Bronchial epithelial cell (primary cell): ENCODE measurements around the gene WDR70. TPM values are rescaled to one million over a fixed set of nuclear protein-coding genes. Genes with fewer than 3 reads are reported as not detected.
"Not testable (repeated sequence)": the region's sequence is repeated elsewhere in the genome, so short reads cannot be mapped to it uniquely, and the experiment has no call there.

ENCODE experiments used
- DNase-seq: peaks from one replicate; pipeline ENCODE4 v3.0.0-alpha.2; 2010; ENCODE audit warnings: low read depth
- FAIRE-seq: peaks from 2 replicates; lab custom pipeline; 2011; peaks lifted over from hg19 to GRCh38; lab: Jason Lieb, UNC
- H3K27me3 ChIP-seq: 2 replicates; pipeline ENCODE4 v1.5.1; 2011; ENCODE audit warnings: low read length; ENCODE audit not compliant: control insufficient read depth, insufficient read depth
- H3K36me3 ChIP-seq: 2 replicates; pipeline ENCODE4 v1.5.1; 2011; ENCODE audit warnings: low read length; ENCODE audit not compliant: control insufficient read depth, insufficient read depth
- H3K4me3 ChIP-seq: 2 replicates; pipeline ENCODE4 v1.5.1; 2011; ENCODE audit warnings: mild to moderate bottlenecking, low read depth, low read length, control low read depth
- CTCF ChIP-seq: IDR thresholded peaks from 2 replicates; pipeline ENCODE4 v1.5.1; 2011; ENCODE audit warnings: mild to moderate bottlenecking, moderate library complexity, low read length, control low read depth, inconsistent platforms; ENCODE audit not compliant: insufficient read depth, severe bottlenecking
- total RNA-seq: library from RNA; depleted of rRNA; stranded (reverse); fragments of >200 nt; gene quantifications from 2 replicates; pipeline ENCODE4 v1.2.1, GENCODE V29; 2014

WDR70 gene
- total RNA-seq, 1 donor from 2014 or later, result 17.9 TPM

DNA sequence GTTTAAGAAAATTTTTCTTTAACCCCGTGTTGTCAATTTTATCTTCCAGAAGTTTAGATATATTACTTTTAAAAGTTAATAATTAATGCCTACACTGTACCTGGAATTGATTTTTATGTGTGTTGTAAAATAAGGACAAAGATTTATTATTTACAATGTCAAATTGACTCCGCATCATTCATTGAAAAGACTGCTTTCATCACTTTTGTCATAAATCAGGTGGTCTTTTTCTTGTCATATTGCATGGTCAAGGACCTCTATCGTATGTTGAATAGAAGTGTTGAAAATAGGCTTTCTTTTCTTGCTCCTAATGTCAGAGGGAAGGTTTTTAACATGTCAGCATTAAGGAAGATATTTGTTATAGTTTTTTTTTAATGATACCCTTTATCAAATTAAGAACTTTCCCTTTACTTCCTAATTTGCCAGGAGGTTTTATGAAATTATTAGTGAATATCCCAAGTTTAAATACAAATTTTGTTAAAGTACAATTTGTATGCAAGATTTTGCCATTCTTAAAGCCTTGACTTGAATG is 92.6 kb downstream of the WDR70 start:
- H3K36me3 ChIP-seq, result no peaks in the 10 kb centered on the region
- no peak for TF ChIP-seq CTCF
- no peaks in the 10 kb centered on the region for H3K27me3 ChIP-seq
- no peak for DNase-seq
- no peak for FAIRE-seq
- H3K4me3 ChIP-seq, result no peak overlapping the region

DNA sequence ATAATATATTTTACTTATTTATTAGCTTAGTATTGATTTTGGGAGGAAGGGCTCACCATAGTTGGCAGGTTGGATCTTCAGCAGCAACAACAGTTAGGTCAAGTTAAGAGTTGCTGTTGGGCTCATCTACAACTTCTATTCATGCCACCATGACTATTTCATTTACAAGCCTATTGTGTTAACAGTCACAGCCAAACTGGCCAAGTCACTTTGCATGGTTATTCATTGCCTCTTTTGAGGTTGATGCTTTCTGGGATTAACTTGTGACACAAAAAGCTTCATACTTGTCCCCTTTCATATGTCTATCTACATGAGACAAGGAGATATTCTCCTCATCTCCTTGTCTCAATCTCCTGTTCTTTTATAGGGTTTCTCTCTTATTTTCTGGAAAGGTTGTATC is 98.3 kb downstream of the WDR70 start:
- FAIRE-seq, result no peak
- TF ChIP-seq CTCF, result no peak

DNA sequence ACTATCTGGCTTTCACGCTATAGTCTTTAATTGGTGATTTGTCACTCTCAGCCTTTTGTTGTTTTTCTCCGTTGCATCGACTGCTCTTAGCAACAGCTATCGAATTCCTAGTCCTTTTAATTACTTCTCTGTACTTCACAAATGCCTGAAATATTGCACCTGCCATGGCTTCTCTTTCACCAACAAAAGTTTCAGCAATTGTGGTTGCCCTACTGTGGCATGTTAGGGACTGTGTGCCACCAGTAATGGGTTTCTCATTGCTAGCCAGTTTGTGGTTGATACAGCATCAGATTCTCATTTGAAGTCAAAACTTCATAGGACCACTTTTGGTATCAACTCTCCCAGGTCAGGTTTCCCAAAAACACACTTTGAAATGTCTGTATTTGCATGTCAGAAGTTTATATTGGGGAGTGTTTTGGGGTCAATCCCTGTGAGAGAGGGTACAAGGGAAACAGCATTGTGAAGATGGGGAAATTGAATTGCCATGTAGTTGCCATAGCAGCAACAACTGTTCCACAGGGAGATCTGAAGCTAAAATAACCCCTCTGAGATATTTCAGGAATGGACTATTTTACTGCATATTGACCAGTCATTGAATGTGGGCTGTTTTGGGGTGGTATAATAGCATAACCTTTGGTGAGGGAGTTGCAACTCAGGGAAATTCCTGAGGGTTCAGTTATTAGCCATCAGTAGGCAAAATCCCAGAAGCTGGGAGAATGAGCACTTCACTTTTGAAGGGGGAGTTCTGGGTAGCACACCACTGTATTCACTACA is 99.2 kb downstream of the WDR70 start:
- Histone ChIP-seq H3K4me3 (no peak overlapping the region), H3K27me3 (no peaks in the 10 kb centered on the region), H3K36me3 (peaks cover 4% of the 10 kb centered on the region)
- no peak for FAIRE-seq
- TF ChIP-seq CTCF, result no peak
- DNase-seq, result no peak

More for the DNA sequence above, 98.3 kb downstream of the WDR70 start:
- H3K36me3 ChIP-seq, result peaks cover 4% of the 10 kb centered on the region
- no peaks in the 10 kb centered on the region for H3K27me3 ChIP-seq
- DNase-seq, result no peak
- no peak overlapping the region for H3K4me3 ChIP-seq

GRCh38 chr5:37481395-37481794 is 102.3 kb downstream of the WDR70 start:
- H3K27me3 ChIP-seq, H3K4me3 ChIP-seq, DNase-seq, FAIRE-seq, H3K36me3 ChIP-seq: not testable (repeated sequence)

DNA sequence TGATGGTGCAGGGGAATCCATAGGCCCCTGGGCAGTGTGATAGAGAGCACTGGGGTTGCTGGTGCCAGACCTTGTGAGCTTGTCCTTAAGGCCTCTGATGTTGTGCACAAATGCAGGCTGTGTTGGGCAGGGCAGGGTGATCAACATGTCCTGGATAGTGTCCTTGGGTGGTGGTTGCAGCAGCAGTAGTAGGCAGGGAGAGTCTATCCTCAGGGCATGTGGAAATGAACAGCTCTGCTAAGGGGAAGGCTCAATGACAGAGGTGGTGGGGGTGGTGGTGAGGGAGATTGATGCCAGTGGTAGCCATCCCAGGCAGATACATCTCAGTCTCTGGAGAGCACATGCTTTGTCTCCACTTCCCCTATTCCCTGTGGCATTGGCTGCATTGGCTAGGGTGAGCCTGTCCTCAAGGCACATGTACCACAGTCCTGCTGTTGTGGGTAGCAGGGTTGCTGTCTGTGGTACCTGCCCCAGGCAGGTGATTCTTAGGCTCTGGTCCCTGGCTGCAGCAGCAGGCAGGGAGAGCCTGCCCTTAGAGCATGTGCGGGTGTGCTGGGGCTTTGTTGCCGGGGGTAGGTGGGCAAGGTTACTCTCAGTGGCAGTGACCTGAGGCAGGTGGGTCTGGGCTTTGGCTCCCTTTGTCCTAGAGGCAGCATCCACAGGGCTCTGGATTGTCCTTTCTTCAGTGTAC is 111.1 kb downstream of the WDR70 start:
- DNase-seq (peak; percentile 7), FAIRE-seq (no peak)
- Histone ChIP-seq H3K27me3 (no peaks in the 10 kb centered on the region), H3K4me3 (no peak overlapping the region), H3K36me3 (no peaks in the 10 kb centered on the region)
- TF ChIP-seq CTCF, result no peak

- Histone ChIP-seq H3K27me3 (no peaks in the 10 kb centered on the region), H3K4me3 (no peak overlapping the region), H3K36me3 (no peaks in the 10 kb centered on the region)
- TF ChIP-seq CTCF, result no peak
- DNase-seq (peak; percentile 74), FAIRE-seq (no peak)
Measured at GRCh38 chr5:37490931-37491330, 111.8 kb downstream of the WDR70 start.
